K562 (cell line): ENCODE results near the gene ISG20L2. TPM values are rescaled to one million over a fixed set of nuclear protein-coding genes. Genes with fewer than 3 reads are reported as not detected.

Experiments
- AFF4 ChIP-seq: sonication (generic); formaldehyde crosslinking; IDR thresholded peaks from 2 replicates; pipeline ENCODE4 v1.8.0; 2023; ENCODE audit warnings: mild to moderate bottlenecking, missing genetic modification reagents
- ELF2 ChIP-seq: fragments of 250-450 bp; sonication (Bioruptor Pico); IDR thresholded peaks from 2 replicates; pipeline ENCODE4 v1.5.0; 2021; ENCODE audit warnings: mild to moderate bottlenecking
- ETS1 ChIP-seq: conservative IDR thresholded peaks from 2 replicates; pipeline ENCODE4 v1.6.1; 2011; ENCODE audit warnings: low read depth, mild to moderate bottlenecking, low read length; ENCODE audit not compliant: control insufficient read depth
- FOXK2 ChIP-seq, 2 experiments: fragments of 450-650 bp; IDR thresholded peaks in 1 of 2; conservative IDR thresholded peaks in 1 of 2; 2 replicates each; pipeline ENCODE4 v1.6.1; 2016; ENCODE audit warnings: low read depth in 2 of 2, mild to moderate bottlenecking in 1 of 2
- IRF9 ChIP-seq: fragments of 450-650 bp; IDR thresholded peaks from 2 replicates; pipeline ENCODE4 v1.6.1; 2016; ENCODE audit warnings: missing biosample characterization, missing genetic modification characterization
- NRF1 ChIP-seq, 2 experiments: fragments of 450-650 bp; IDR thresholded peaks in 1 of 2; conservative IDR thresholded peaks in 1 of 2; 2 replicates each; pipeline ENCODE4 v1.6.1; 2014; ENCODE audit warnings: mild to moderate bottlenecking in 2 of 2
- PHF20 ChIP-seq: fragments of 450-650 bp; IDR thresholded peaks from 2 replicates; pipeline ENCODE4 v1.6.1; 2018; ENCODE audit not compliant: partially characterized antibody
- POLR2AphosphoS5 ChIP-seq: IDR thresholded peaks from 2 replicates; pipeline ENCODE4 v1.6.1; 2011; ENCODE audit warnings: mild to moderate bottlenecking, low read depth, low read length, moderate library complexity; ENCODE audit not compliant: control insufficient read depth, insufficient read depth
- PPARD ChIP-seq: fragments of 250-450 bp; sonication (Bioruptor Pico); IDR thresholded peaks from 2 replicates; pipeline ENCODE4 v1.8.0; 2022; ENCODE audit warnings: inconsistent platforms, mild to moderate bottlenecking, moderate library complexity
- SAP30 ChIP-seq: fragments of 200-600 bp; sonication (generic); IDR thresholded peaks from 2 replicates; pipeline ENCODE4 v1.6.1; 2012; ENCODE audit warnings: borderline replicate concordance, low read depth, mild to moderate bottlenecking, moderate library complexity, low read length, control low read depth, inconsistent platforms; ENCODE audit not compliant: insufficient read depth, poor library complexity, severe bottlenecking
- SIN3A ChIP-seq, 2 experiments: fragments of 150-350 bp in 1 of 2; IDR thresholded peaks; 2 replicates each; pipeline ENCODE4 v1.6.1; 2011 to 2016; ENCODE audit warnings: borderline replicate concordance in 2 of 2, low read depth in 2 of 2, low read length in 2 of 2, mild to moderate bottlenecking in 2 of 2, moderate library complexity in 2 of 2; ENCODE audit not compliant: control insufficient read depth in 1 of 2
- ZNF609 ChIP-seq: sonication (generic); formaldehyde crosslinking; IDR thresholded peaks from 2 replicates; pipeline ENCODE4 v1.8.1; 2023; ENCODE audit warnings: missing genetic modification reagents, mild to moderate bottlenecking, borderline replicate concordance
- polyA plus RNA-seq, 8 experiments: library from polyadenylated mRNA; depleted of rRNA in 4 of 8; stranded (reverse) in 5 of 8; unstranded in 3 of 8; fragments of >200 nt; fragmentation: Nextera tagmentation in 2 of 8; fragmentation: Illumina TruSeq in 1 of 8; extraction: Ambion mirVana in 2 of 8; extraction: Trizol in 1 of 8; gene quantifications; 2 replicates each; pipeline versions ENCODE4 v1.2.1 to v1.2.3, GENCODE V29; 2011 to 2014; ENCODE audit warnings: inconsistent platforms in 1 of 8, missing spikeins in 1 of 8
- total RNA-seq, 7 experiments: library from RNA; depleted of rRNA in 6 of 7; stranded (reverse); fragments of >200 nt in 6 of 7; fragmentation: Illumina TruSeq in 2 of 7; extraction: Trizol in 2 of 7; gene quantifications; 2 replicates each; pipeline versions ENCODE4 v1.2.1 to v1.2.3, GENCODE V29; 2011 to 2021; ENCODE audit warnings: low replicate concordance in 1 of 7

Gene ISG20L2
- total and polyA plus RNA-seq, 9 of the 15 experiments (the other 6 are each of a cell fraction or from before 2014, with no cell fraction given): 21.3 to 130 (median 50.3) TPM

- TF ChIP-seq ELF2: 0 out of 2 replicates have a peak, but pooled peaks have one; percentile 66
- peak in 1 of 2 experiments; percentile 72; a peak in 2 of 4 replicates for TF ChIP-seq SIN3A (IDR thresholded peaks at IDR 0.05; ENCODE audit: borderline replicate concordance in 2 of 2, control insufficient read depth in 1 of 2, low read depth in 2 of 2, low read length in 2 of 2)
- no peak for TF ChIP-seq IRF9 (tag)
- TF ChIP-seq AFF4: no peak
- TF ChIP-seq FOXK2 (conservative IDR thresholded peaks at IDR 0.05 in 1 of 2, IDR thresholded peaks at IDR 0.05 in 1 of 2; ENCODE audit: low read depth in 2 of 2): no peak
- TF ChIP-seq ZNF609 (CRISPR knock-in tag): 0 out of 2 replicates have a peak, but pooled peaks have one; percentile 23
- TF ChIP-seq POLR2AphosphoS5: peak; percentile 75; the same call in 1 of the 2 replicates
- TF ChIP-seq PPARD (CRISPR knock-in tag): no peak
- TF ChIP-seq NRF1 (conservative IDR thresholded peaks at IDR 0.05 in 1 of 2, IDR thresholded peaks at IDR 0.05 in 1 of 2): peak; percentile 80 to 84
- TF ChIP-seq SAP30: peak; percentile 84
- TF ChIP-seq PHF20: peak; percentile 63
- TF ChIP-seq ETS1: peak; percentile 66; the same call in 1 of the 2 replicates
Observed at GRCh38 chr1:156727926-156728598, 504 bp downstream of the ISG20L2 start, which contains the start of gene METTL25B (continued).
